ENCODE results near the gene CFAP54. TPM values are rescaled to one million over a fixed set of nuclear protein-coding genes. Genes with fewer than 3 reads are reported as not detected.

The CFAP54 gene
- total and polyA plus RNA-seq, 3 experiments from 2014 or later = 0.08 to 0.88 (median 0.66) TPM

Other genes with a start within 250 kb of the CFAP54 start
- 10 to 100 TPM; 34.6 to 36.0 TPM for gene CDK17, start 89.1 kb upstream of the CFAP54 start, total RNA-seq
- 40.0 TPM for gene CDK17, start 89.1 kb upstream of the CFAP54 start, polyA plus RNA-seq

Measured in CD8-positive, alpha-beta memory T cell (primary cell).